CD4-positive, alpha-beta T cell treated with Interleukin-6 at 100 ng/mL for 8 hours (primary cell): ENCODE measurements around the gene MAP7D1.
A peak's percentile ranks its signal among the peaks of the same experiment; 100 is the strongest.

Source experiments
- DNase-seq: peaks from one replicate; pipeline ENCODE4 v3.0.0-alpha.2; 2020; ENCODE audit warnings: mixed read lengths, low spot score

The MAP7D1 gene

DNA sequence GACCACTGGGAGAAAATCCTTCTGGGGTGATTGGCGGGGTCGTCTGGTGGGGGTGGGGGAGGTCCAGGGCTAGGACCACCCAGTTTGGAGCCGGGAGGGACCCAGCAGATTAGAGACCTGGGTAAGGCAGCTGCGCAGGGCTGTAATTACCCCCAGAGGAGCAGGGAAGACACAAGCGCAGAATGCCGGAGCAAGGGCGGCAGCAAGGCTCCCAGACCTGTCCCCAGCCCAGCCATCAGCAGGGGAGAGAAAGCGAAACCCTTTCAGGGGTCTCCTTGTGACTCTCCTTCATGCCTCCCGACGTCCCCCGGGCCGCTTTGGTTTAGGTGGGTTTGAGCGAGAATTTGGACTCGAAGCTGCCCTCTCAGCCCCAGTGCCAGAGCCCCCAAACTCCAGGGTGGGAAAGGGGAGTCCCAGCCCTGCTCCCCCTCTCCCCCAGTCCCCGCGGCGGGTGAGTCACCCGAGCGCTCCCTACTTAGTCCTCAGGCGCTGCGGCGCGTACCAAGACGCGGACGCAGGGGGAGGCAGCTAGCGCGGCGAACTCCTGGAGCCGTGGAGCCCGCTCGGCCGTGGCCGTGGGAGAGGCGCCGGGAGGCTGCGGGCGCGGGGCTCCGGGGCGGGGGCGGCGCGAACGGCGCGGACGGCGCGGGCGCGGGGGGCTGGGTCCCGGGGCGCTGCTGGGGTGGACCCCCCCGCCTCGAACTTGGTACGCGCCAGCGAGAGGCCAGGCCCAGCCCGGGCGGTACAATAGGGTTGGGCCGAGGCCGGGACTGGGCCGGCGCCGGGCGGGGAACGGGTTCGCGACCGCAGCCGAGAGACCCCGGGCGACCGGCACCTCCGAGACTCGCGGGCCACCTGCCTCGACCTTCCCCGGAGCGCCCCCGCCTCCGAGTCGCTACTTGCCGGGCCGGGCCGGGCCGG lies at the start of gene MAP7D1:
Gene MAP7D1 (plus strand): TSS at position 753 of the 921 bp plus-strand sequence. CDS start 258 bp downstream, outside the sequence.
- peak; percentile 78 for DNase-seq

DNA sequence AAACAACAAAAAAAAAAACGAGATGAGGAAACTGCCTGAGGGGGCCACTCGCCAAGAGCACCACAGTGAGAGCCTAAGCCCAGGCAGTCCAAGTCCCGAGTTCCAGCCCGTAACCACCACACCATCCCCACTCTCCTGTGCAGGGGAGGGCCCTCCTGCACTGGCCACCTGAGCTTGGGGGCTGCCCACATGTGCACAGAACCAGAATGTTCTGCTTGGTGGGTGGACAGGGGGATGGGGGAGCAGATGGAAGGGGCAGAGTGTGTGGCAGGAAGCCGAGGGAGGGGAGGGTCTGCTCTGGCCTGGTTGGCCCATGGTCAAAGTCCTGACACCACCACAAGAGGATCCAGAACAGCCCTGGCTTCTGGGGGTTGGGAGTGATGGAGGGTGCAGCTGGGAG lies 49.7 kb upstream of the MAP7D1 start:
- DNase-seq, result no peak

DNA sequence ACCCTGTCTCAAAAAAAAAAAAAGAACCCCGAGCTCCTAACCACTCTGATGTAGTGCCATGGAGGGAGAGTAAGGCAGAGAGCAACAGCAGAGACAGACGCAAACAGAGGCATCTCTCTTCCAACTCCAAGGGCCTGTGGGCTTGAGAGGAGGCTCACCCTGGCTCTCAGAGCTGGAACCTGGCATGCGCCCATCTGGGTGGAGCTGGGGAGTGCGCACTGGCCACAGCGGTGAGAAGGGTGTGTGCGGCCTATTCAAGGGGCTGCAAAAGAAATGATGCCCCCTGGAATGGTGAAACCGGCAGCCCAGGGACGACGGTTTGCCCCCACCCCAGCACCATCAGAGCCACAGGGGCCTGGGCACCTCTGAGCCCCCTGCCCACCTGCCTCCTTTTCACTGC lies 48.6 kb upstream of the MAP7D1 start:
- DNase-seq, result no peak

GRCh38 chr1:36108314-36108713 lies 47.6 kb upstream of the MAP7D1 start:
- DNase-seq, result no peak

DNA sequence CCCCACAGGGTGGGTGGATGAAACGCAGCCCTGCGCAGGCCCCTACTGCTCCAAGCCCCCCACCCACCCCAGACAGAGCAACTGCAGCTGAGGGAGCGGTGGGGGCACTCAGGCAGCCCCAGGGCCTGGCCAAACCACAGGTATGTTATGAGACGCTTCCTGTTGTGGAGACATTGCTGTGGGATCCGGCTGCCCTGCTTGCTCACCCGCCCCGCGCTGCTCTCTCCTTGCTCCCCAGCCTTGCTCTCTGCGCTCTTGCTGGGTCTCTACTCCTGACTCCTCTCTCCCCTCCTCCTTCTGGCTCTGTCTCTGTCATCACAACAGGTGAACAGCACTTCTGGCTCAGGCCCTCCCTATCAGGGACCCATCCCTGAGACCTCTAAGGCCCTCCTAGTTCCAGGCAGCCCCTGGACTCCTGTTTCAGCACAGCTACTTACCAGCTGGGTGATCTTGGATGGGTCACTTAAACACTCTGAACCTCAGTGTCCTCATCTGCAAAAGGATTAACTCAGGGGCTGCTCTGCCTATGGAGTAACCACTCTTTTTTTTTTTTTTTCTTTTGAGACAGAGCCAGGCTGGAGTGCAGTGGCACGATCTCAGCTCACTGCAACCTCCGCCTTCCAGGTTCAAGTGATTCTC lies 46.8 kb upstream of the MAP7D1 start:
- peak; percentile 59 for DNase-seq

DNA sequence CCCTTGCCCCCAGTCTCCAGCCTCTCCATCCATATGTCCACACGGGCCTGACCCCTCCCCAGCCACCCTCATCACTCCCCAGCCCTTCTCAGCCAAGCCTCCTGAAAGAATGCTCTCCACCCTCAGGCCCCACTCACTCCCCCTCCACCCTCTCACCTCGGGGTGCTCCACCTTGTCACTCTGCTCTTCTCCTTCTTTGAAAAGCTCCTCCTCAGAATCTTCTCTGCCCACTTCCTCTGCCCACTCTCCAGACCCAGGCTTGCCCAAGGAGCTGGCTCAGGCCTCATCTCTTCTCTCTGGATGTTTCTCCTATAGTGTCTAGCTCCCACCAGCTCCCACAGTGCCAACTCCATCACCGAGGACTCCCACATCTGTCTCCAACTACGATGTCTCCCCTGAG lies 44.8 kb upstream of the MAP7D1 start:
- DNase-seq, result no peak

DNA sequence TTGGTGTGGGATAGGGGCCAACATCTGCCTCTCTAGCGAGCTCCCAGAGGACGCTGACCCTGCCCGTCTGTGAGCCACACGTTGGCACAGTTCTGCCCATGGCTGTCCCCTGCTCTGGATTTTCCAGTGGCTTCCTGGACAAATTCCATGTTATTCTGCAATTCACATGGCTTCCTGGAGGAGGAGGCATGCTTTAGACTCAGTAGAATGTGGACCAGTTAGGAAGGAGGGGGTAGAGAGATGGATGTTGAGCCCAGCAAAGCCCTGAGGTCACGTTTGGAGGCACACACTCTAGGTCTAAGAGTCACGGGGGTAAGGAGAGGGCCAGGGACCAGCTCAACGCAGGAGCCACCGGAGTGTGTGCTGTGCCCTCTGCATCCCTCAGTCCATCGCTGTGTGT lies 43.1 kb upstream of the MAP7D1 start:
- no peak for DNase-seq

DNA sequence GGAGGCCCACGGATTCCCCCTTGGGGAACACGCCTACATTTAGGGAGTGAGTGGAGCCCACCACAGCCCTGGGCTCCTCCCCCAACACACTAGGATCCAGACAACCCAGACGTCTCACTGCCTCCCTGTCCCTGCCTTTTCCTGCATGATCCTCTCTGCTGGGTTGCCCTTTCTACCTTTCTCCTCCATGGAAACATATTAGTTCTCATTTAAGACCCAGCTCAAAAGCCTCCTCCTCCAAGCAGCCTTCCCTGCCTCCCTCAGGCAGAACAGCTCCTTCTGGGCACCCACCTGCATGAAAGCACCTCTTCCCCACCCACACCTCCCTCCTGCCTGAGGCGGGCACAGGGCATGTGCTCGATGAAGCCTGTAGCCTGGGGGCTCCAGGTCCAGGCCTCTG lies 41.6 kb upstream of the MAP7D1 start:
- no peak for DNase-seq

GRCh38 chr1:36115200-36115669 lies 40.7 kb upstream of the MAP7D1 start:
- DNase-seq, result no peak

GRCh38 chr1:36115931-36116330 lies 40.0 kb upstream of the MAP7D1 start:
- no peak for DNase-seq

GRCh38 chr1:36116901-36117300 lies 39.1 kb upstream of the MAP7D1 start:
- no peak for DNase-seq

GRCh38 chr1:36118447-36119204 lies 37.3 kb upstream of the MAP7D1 start:
- no peak for DNase-seq

DNA sequence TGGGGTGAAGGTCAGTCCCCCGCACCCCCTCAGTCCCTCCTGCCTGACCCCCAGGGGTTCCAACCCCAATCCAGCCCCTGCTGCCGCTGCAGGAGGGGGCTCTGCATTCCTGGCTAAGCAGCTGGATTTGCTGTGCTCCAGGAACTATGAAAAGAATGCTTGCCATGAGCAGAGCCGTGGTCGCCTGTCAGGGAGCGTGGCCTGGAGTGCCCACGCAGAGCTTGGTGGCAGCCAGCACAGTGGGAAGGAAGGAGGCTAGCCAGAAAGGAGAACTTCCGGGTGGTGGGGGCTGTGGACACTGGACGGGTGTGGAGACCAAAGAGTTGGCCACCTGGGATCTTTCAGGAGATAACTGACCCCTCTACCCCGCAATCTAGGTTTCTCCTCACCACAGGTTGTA lies 36.5 kb upstream of the MAP7D1 start:
- DNase-seq, result no peak

GRCh38 chr1:36122062-36123030 lies 33.6 kb upstream of the MAP7D1 start:
- DNase-seq, result no peak

- DNase-seq, result no peak
Measured at GRCh38 chr1:36123356-36123755, 32.6 kb upstream of the MAP7D1 start.

- DNase-seq, result no peak
Measured at GRCh38 chr1:36124404-36125128, 31.4 kb upstream of the MAP7D1 start.

DNA sequence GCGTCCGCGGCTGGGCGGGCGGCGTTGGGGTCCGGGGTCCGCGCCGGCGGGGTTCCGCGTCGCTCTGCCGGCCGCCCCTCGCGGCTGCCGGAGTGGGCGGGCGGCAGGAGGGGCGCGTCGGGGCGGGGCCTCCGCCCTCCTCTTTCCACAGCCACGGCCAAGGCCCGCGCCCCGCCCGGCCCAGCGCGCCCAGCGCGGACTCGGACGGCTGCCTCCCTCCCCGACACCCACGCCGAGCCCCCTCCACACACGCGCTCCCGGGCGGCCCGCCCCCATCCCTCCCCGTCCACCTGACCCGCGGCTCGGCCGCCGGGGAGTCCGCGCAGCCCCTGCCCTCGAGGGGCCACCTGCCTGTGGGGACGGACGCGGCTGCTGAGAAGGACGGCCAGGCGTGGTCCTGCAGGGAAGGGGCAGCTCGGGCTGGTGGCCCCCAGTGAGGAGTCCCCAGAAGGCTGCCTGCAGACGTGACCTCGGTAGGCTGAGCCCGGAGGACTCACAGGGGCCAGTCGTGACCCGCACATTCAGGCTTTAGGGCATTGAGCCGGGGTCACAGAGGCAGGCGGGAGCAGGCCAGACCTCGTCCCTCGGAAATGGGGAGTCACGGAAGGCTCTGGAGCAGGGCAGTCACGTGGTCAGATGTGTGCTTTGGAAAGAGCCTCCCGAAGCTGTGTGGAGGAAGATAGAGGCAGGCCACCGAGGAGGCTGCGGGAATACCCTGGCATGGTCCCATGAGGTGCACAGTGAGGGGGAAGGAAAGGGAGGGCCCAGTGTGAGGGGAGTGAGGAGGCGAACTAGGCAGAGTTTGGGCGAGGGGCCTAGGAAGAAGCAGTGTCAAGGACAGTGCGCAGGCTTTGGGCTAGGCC lies 30.6 kb upstream of the MAP7D1 start, which contains the start of gene COL8A2:
Gene COL8A2 (minus strand): TSS at position 94 of the 863 bp plus-strand sequence. CDS start 24,980 bp downstream, outside the sequence.
- no peak for DNase-seq

- no peak for DNase-seq
Measured at GRCh38 chr1:36126005-36126716, 29.8 kb upstream of the MAP7D1 start.
